GM21447 (cell line): ENCODE measurements around the gene TMEM132C.

Experiments
- ATAC-seq: cut with Tn5 transposase; IDR thresholded peaks from one replicate; pipeline ENCODE4 v1.9.1; 2021; ENCODE audit not compliant: unreplicated experiment

TMEM132C gene

GRCh38 chr12:128415036-128415560, 148.1 kb downstream of the TMEM132C start:
- ATAC-seq, result no peak

GRCh38 chr12:128418944-128419343, 152.0 kb downstream of the TMEM132C start:
- ATAC-seq, result no peak

- ATAC-seq, result no peak
These were observed 153.2 kb downstream of the TMEM132C start for GRCh38 chr12:128420163-128420562.

- ATAC-seq, result no peak
These were observed 154.4 kb downstream of the TMEM132C start for GRCh38 chr12:128421375-128421774.

DNA sequence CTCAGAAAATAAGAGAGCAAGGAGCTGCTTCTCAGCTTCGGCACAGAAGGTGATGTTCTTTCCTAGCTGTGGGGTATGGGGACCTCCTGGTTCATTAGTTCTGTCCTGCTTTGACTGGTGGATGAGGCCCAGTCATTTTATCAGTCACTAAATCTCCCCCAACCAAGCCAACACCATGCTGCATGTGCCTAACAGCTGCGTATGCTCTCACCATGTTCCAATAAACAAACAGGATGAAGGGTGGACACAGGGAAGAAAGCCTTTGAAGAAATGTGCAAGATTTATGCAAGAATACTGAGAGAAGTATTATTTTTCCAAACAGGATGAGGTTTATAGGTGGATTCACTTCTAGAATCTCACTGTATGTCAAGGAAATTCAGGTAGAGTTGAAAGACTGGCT, 156.2 kb downstream of the TMEM132C start:
- ATAC-seq, result no peak

GRCh38 chr12:128424931-128425431, 158.0 kb downstream of the TMEM132C start:
- ATAC-seq, result no peak

GRCh38 chr12:128425666-128426331, 158.8 kb downstream of the TMEM132C start:
- no peak for ATAC-seq

DNA sequence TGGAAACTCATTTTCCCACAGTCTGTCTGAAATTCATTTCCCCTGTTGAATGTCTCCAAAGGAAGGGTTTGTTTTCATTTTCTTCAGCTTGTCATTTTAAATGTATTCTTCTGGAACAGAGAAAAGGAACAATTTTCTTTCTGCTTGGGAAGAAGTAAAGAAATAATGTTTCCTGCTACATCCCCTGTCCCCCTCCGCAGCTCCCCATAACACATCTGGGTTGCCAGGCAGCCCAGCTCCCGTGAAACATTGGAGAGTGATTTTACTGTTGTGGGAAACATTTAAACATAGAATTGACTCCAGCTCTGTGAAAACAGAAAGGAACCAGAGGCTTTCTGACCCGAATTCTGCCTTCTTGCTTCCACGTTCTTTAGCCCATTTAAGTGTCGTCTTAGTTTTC, 159.5 kb downstream of the TMEM132C start:
- ATAC-seq, result no peak

DNA sequence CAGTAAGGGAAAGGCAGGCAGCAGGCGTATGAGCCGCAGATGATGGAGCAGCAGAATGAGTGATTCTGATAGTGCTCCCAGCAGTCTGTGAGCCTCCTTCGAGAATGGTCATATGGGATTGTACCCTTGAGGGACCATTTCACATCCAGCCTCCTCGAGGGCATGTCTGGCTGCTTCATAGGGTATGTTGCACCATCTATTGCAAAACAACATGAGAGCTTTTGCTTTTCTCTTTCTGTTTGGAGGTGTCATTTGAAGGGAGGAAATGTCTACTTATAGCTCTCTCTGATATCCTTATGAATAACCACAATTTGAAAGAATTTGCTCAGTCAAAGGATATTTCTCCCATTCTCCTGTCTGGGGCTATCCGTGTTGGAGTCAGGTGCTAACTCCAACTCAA, 172.8 kb downstream of the TMEM132C start:
- no peak for ATAC-seq

DNA sequence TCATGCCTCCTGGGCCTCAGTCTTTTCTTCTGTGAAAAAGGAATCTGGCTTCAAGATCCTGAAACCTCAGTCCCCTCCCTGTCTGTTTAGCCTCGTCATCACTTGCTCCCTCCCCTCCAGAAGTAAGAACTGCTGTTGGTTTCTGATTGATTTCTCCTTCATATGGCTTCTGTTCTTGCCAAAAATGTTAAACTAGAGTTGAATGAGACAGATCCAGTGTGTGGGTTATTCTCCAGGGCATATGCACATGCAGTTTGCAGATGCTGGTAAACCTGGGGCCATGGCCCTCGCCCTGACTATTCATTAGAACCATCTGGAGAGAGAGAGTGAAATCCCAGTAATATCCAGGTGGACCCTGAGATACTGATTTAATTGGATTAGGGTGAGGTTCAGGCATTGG, 175.1 kb downstream of the TMEM132C start:
- no peak for ATAC-seq

DNA sequence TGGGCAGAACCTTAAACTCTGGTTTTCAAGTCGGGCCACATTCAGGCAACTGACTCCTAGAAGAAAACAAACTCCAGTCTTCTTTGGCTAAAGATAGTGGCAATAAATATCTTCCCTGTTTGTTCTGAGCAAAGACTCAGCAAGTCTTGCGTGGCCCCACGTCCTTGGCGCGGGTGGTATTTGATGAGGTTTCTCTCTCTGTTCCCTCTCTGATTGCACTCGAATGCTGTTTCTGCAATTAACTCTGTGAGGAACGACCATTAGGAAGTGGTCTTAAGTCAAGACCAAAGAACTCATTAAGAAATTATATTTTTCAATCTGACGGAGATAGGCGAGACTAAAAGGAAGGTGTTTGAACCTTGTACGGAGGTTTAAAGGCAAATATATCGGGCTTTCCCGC, 177.6 kb downstream of the TMEM132C start:
- ATAC-seq, result no peak

GRCh38 chr12:128445415-128446127, 178.6 kb downstream of the TMEM132C start:
- ATAC-seq, result no peak

- no peak for ATAC-seq
These were observed 182.3 kb downstream of the TMEM132C start for GRCh38 chr12:128449146-128449894.

DNA sequence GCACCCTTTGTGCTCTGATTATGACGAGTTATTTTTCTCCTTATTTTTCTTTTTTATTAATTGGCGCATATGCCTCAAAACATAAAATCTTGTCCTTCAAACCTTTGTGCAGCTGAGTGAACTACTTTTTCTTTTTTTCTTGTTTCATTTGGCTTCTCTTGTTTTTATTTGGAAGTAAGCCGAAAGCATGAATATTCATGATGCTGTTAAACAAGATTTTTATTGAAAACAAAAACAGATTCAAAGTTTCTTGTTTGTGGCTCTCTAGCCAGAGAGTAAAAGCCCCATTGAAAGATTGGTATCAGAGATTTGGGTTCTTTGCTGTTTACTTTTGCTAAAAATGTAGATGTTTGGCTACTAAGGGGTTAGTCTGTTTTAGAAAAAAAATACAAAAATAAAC, 183.8 kb downstream of the TMEM132C start:
- no peak for ATAC-seq

- no peak for ATAC-seq
These were observed 188.9 kb downstream of the TMEM132C start for GRCh38 chr12:128455851-128456250.

DNA sequence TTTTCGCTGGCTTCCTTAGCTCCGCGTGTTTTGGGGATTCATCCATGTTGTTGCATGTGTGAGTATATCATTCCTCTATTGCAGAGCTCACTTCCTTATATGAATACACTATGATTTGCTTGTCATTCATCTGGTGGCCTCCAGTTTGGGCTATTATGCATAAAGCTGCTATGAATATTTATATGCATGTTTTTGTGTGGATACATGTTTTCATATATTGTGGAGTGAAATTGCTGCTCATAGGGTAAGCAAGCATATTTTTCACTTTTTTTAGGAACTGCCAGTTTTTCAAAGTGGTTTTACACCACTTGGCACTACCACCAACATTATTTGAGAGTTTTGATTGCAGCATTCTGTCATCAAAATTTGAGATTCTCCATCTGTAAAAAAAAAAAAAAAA, 190.0 kb downstream of the TMEM132C start:
- no peak for ATAC-seq

GRCh38 chr12:128458301-128458974, 191.5 kb downstream of the TMEM132C start:
- ATAC-seq, result no peak

- no peak for ATAC-seq
These were observed 192.1 kb downstream of the TMEM132C start for GRCh38 chr12:128459067-128459466.

DNA sequence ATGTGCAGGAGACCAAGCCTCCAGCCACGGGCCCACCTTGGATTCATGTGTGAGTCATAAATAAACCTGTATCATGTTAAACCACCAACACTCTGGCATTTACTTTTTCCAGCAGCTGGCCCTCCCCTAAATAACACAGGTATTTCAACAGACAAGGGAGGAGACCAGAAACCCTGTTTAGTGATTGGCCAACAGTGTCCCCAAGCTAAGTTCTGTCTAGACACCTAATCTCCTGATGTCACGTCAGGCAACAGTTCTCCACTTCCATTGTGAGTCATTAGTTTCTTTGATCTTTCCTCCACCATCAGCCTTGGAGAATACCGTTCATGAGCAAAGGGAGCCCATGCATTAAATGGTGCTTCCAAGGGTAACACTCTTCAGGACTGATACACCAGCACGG, 196.9 kb downstream of the TMEM132C start:
- ATAC-seq, result no peak

DNA sequence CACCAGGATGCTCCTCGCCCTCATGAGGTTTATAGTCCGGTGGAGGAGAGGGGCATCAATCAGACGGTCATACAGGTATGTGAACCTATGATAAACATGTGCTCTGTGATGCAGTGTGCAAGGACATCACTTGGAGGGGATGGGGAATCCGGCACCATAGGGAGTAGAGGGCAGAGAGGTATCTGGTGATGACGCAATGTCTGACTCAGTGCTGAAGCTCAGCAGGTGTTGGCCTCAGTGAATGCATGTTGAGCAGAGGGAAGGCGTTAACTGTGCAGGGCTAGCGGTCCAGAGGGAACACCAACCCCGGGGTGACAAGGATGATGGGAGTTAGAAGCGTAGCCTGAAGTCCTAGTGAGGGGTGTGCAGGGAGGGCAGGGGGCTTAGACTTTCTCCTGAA, 200.9 kb downstream of the TMEM132C start:
- ATAC-seq, result no peak

- ATAC-seq, result no peak
These were observed 202.0 kb downstream of the TMEM132C start for GRCh38 chr12:128468926-128469325.
